Stomach (tissue), 4 donors: ENCODE data around the gene GALNS.

Experiments used
- EP300 ChIP-seq: sonication (generic); formaldehyde crosslinking; IDR thresholded peaks from one replicate; pipeline ENCODE4 v1.6.1; 2017; ENCODE audit warnings: antibody characterized with exemption
- POLR2A ChIP-seq, 4 donors: fragments of 450-650 bp; IDR thresholded peaks; one replicate each; pipeline ENCODE4 v1.6.1; 2016; ENCODE audit warnings: antibody characterized with exemption in 4 of 4, control low read depth in 2 of 4, mild to moderate bottlenecking in 1 of 4, moderate library complexity in 1 of 4
- TF ChIP-seq, protein P1 (sequence below), 7 experiments: fragments of 450-650 bp in 4 of 7; fragments of 200-600 bp in 3 of 7; sonication (generic) in 3 of 7; IDR thresholded peaks; one replicate each; pipeline ENCODE4 v1.5.1; 2016 to 2019; ENCODE audit warnings: antibody characterized with exemption in 7 of 7, control low read depth in 2 of 7, mild to moderate bottlenecking in 1 of 7

DNA sequence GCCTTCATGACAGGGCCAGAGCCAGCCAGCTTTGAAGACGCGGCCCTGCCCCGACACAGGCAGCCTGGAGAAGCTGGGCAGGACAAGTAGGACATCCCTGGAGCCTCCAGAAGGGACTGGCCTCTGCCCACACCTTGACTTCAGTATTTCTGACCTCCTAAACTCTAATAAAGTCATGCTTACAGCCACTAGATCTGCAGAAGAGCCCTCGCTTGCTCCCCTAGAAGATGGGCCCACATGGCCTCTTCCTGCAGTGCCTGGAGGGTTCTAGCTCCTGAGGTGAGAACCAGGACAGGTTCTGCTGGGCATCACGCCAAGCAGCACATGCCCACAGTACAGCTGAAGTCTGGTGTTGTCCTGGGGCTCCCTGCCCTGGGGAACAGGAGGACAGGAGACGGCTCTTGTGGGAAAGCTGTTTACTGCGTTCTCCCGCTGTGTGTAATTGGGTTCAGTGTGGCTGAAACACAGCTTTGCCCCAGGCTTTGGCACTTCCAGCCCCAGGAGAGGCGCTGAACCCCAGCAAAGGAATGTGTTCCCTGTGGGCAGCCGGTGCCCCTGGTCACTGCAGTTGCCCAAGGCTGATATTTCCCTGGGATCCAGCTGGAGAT, 47.6 kb downstream of the GALNS start:
- TF ChIP-seq, protein P1, sequence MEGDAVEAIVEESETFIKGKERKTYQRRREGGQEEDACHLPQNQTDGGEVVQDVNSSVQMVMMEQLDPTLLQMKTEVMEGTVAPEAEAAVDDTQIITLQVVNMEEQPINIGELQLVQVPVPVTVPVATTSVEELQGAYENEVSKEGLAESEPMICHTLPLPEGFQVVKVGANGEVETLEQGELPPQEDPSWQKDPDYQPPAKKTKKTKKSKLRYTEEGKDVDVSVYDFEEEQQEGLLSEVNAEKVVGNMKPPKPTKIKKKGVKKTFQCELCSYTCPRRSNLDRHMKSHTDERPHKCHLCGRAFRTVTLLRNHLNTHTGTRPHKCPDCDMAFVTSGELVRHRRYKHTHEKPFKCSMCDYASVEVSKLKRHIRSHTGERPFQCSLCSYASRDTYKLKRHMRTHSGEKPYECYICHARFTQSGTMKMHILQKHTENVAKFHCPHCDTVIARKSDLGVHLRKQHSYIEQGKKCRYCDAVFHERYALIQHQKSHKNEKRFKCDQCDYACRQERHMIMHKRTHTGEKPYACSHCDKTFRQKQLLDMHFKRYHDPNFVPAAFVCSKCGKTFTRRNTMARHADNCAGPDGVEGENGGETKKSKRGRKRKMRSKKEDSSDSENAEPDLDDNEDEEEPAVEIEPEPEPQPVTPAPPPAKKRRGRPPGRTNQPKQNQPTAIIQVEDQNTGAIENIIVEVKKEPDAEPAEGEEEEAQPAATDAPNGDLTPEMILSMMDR (IDR thresholded peaks at IDR 0.05), result no peak
- TF ChIP-seq POLR2A (IDR thresholded peaks at IDR 0.05) (no peak), EP300 (no peak)
